ENCODE data around the gene CLK4. TPM values are rescaled to one million over a fixed set of nuclear protein-coding genes. Genes with fewer than 3 reads are reported as not detected.

Gene CLK4
- 14.8 TPM for polyA plus RNA-seq (2012; ENCODE audit: insufficient read depth, insufficient read length)

- DNase-seq (ENCODE audit: low read depth, low spot score) = peak; percentile 93
- H3K4me3 ChIP-seq (ENCODE audit: low read length) = peak within 1 kb of the TSS; percentile 97
These were observed at the start of gene CLK4 for GRCh38 chr5:178626484-178627258. Gene CLK4, minus strand, starts transcription at chr5:178627050. Its CDS starts 3,634 bp downstream, at chr5:178623416.

GRCh38 chr5:178675922-178676321 is 49.1 kb upstream of the CLK4 start:
- no peak overlapping the region for H3K4me3 ChIP-seq (ENCODE audit: low read length)
- no peak for DNase-seq (ENCODE audit: low read depth, low spot score)

- H3K4me3 ChIP-seq (ENCODE audit: low read length) = no peak overlapping the region
- DNase-seq (ENCODE audit: low read depth, low spot score) = no peak
These were observed 47.5 kb upstream of the CLK4 start for GRCh38 chr5:178674334-178674733.

GRCh38 chr5:178673801-178674295 is 47.0 kb upstream of the CLK4 start:
- no peak for DNase-seq (ENCODE audit: low read depth, low spot score)
- H3K4me3 ChIP-seq (ENCODE audit: low read length) = no peak overlapping the region

- no peak for DNase-seq (ENCODE audit: low read depth, low spot score)
These were observed 45.8 kb upstream of the CLK4 start for GRCh38 chr5:178672630-178673029.

GRCh38 chr5:178671602-178672144 is 44.8 kb upstream of the CLK4 start:
- no peak overlapping the region for H3K4me3 ChIP-seq (ENCODE audit: low read length)
- DNase-seq (ENCODE audit: low read depth, low spot score) = no peak

More at GRCh38 chr5:178672630-178673029, 45.8 kb upstream of the CLK4 start:
- H3K4me3 ChIP-seq (ENCODE audit: low read length) = no peak overlapping the region

- DNase-seq (ENCODE audit: low read depth, low spot score) = no peak
- H3K4me3 ChIP-seq (ENCODE audit: low read length) = no peak overlapping the region
These were observed 43.6 kb upstream of the CLK4 start for GRCh38 chr5:178670351-178670885.

- no peak for DNase-seq (ENCODE audit: low read depth, low spot score)
- no peak overlapping the region for H3K4me3 ChIP-seq (ENCODE audit: low read length)
These were observed 41.7 kb upstream of the CLK4 start for GRCh38 chr5:178668579-178668978.

- DNase-seq (ENCODE audit: low read depth, low spot score) = no peak
- no peak overlapping the region for H3K4me3 ChIP-seq (ENCODE audit: low read length)
These were observed 40.8 kb upstream of the CLK4 start for GRCh38 chr5:178667688-178668087.

GRCh38 chr5:178667101-178667500 is 40.3 kb upstream of the CLK4 start:
- no peak for DNase-seq (ENCODE audit: low read depth, low spot score)

GRCh38 chr5:178664141-178664540 is 37.3 kb upstream of the CLK4 start:
- no peak for DNase-seq (ENCODE audit: low read depth, low spot score)
- no peak overlapping the region for H3K4me3 ChIP-seq (ENCODE audit: low read length)

More at GRCh38 chr5:178667101-178667500, 40.3 kb upstream of the CLK4 start:
- H3K4me3 ChIP-seq (ENCODE audit: low read length) = no peak overlapping the region

GRCh38 chr5:178662541-178662860 is 35.7 kb upstream of the CLK4 start:
- H3K4me3 ChIP-seq (ENCODE audit: low read length) = no peak overlapping the region
- no peak for DNase-seq (ENCODE audit: low read depth, low spot score)

- DNase-seq (ENCODE audit: low read depth, low spot score) = no peak
These were observed 35.1 kb upstream of the CLK4 start for GRCh38 chr5:178661836-178662540.

GRCh38 chr5:178651046-178651810 is 24.4 kb upstream of the CLK4 start:
- no peak overlapping the region for H3K4me3 ChIP-seq (ENCODE audit: low read length)
- no peak for DNase-seq (ENCODE audit: low read depth, low spot score)

More at GRCh38 chr5:178661836-178662540, 35.1 kb upstream of the CLK4 start:
- no peak overlapping the region for H3K4me3 ChIP-seq (ENCODE audit: low read length)

- no peak for DNase-seq (ENCODE audit: low read depth, low spot score)
- no peak overlapping the region for H3K4me3 ChIP-seq (ENCODE audit: low read length)
These were observed 23.4 kb upstream of the CLK4 start for GRCh38 chr5:178650214-178650613.

GRCh38 chr5:178649580-178649979 is 22.7 kb upstream of the CLK4 start:
- no peak for DNase-seq (ENCODE audit: low read depth, low spot score)
- H3K4me3 ChIP-seq (ENCODE audit: low read length) = no peak overlapping the region

GRCh38 chr5:178644826-178645545 is 18.1 kb upstream of the CLK4 start:
- DNase-seq (ENCODE audit: low read depth, low spot score) = no peak
- no peak overlapping the region for H3K4me3 ChIP-seq (ENCODE audit: low read length)

- no peak overlapping the region for H3K4me3 ChIP-seq (ENCODE audit: low read length)
- no peak for DNase-seq (ENCODE audit: low read depth, low spot score)
These were observed 15.6 kb upstream of the CLK4 start for GRCh38 chr5:178642351-178642909.

Measured in Jurkat, Clone E6-1 (cell line).